ENCODE data around the gene ZNF473. TPM values are rescaled to one million over a fixed set of nuclear protein-coding genes. Genes with fewer than 3 reads are reported as not detected.

The ZNF473 gene
- total and polyA plus RNA-seq, 2 donors (not counting 3 experiments of a cell fraction or from before 2014, with no cell fraction given), result 3.8 to 8.7 TPM

DNA sequence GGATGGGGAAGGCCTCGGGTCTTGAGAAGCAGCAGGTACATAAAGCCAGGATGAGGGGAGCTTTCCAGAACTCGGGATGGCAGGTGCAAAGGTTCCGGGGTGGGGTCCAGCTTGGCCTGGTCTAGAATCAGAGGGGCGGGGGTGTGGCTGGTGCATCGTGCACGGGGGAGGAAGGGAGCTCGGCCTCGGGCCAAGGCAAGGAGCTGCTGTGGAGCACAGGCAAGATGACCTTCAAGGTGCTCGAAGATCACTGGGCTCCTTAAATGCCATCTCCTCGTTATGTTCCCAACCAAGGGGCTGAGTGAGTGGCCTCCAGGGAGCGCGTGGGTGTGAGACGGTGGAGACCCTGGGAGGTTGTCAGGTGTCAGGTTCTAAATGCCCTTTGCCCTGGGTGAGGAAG is 48.7 kb upstream of the ZNF473 start:
- intact Hi-C loops (cut with micrococcal nuclease) (no loop called here), dilution Hi-C loops (cut with MboI; ENCODE audit: extremely low pct_ligation_motif_present, low sequenced_read_pairs) (no loop called here)
- no peaks in the 10 kb centered on the region for H3K9me3 ChIP-seq (replicated peaks; ENCODE audit: control insufficient read depth, insufficient read depth, low read length)
- H3K4me2 ChIP-seq (ENCODE audit: insufficient read depth, low read length), result no peak overlapping the region
- DNase-seq (ENCODE audit: low read depth, low spot score), result no peak
- H3K27me3 ChIP-seq (ENCODE audit: control insufficient read depth in 2 of 2, insufficient read depth in 2 of 2, low read length in 2 of 2), result no peaks in the 10 kb centered on the region
- H3K36me3 ChIP-seq (ENCODE audit: control insufficient read depth in 2 of 2, extremely low read depth in 1 of 2, insufficient read depth in 2 of 2, low read length in 2 of 2), result no peaks in the 10 kb centered on the region
- no peaks in the 10 kb centered on the region for H3K4me1 ChIP-seq (ENCODE audit: control insufficient read depth, extremely low read depth, insufficient read depth, low read length)
- TF ChIP-seq POLR2AphosphoS5 (IDR thresholded peaks at IDR 0.05; ENCODE audit: insufficient read depth, low read depth, low read length), result no peak
- TF ChIP-seq, protein P1, sequence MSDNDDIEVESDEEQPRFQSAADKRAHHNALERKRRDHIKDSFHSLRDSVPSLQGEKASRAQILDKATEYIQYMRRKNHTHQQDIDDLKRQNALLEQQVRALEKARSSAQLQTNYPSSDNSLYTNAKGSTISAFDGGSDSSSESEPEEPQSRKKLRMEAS (IDR thresholded peaks at IDR 0.05; ENCODE audit: insufficient read depth, insufficient read length), result no peak
- no peak for TF ChIP-seq EZH2 (IDR thresholded peaks at IDR 0.05; ENCODE audit: borderline replicate concordance, low read depth, low read length, severe bottlenecking)
- TF ChIP-seq GATA2 (IDR thresholded peaks at IDR 0.05; ENCODE audit: insufficient read depth, insufficient read length, low read depth, low read length), result no peak
- TF ChIP-seq POLR2A (IDR thresholded peaks at IDR 0.05; ENCODE audit: low read depth, low read length), result no peak
- TF ChIP-seq, protein P2, sequence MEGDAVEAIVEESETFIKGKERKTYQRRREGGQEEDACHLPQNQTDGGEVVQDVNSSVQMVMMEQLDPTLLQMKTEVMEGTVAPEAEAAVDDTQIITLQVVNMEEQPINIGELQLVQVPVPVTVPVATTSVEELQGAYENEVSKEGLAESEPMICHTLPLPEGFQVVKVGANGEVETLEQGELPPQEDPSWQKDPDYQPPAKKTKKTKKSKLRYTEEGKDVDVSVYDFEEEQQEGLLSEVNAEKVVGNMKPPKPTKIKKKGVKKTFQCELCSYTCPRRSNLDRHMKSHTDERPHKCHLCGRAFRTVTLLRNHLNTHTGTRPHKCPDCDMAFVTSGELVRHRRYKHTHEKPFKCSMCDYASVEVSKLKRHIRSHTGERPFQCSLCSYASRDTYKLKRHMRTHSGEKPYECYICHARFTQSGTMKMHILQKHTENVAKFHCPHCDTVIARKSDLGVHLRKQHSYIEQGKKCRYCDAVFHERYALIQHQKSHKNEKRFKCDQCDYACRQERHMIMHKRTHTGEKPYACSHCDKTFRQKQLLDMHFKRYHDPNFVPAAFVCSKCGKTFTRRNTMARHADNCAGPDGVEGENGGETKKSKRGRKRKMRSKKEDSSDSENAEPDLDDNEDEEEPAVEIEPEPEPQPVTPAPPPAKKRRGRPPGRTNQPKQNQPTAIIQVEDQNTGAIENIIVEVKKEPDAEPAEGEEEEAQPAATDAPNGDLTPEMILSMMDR (IDR thresholded peaks at IDR 0.05; ENCODE audit: extremely low read depth in 1 of 2, insufficient read depth in 1 of 2, low read depth in 1 of 2, low read length in 2 of 2), result no peak
- TF ChIP-seq FOS (IDR thresholded peaks at IDR 0.05; ENCODE audit: borderline replicate concordance, insufficient read depth, low read length), result no peak
- TF ChIP-seq MYC (IDR thresholded peaks at IDR 0.05; ENCODE audit: low read depth, low read length), result no peak
- no peak for TF ChIP-seq JUN (IDR thresholded peaks at IDR 0.05; ENCODE audit: borderline replicate concordance, insufficient read depth, insufficient read length, low read depth)
- CTCF ChIA-PET, result interaction anchor here (0.9 to 1.7 kb wide), 3 partner anchors 10 to 39 kb away, joined by 3 to 7 read pairs (median 3); no protein-coding TSS in a partner anchor
- FAIRE-seq, result no peak
- POLR2A ChIA-PET, result no interaction called here
- no peak overlapping the region for H3K9ac ChIP-seq (replicated peaks; ENCODE audit: extremely low read depth, insufficient read depth, low read length)
- no peaks in the 10 kb centered on the region for H3K79me2 ChIP-seq (ENCODE audit: control insufficient read depth, insufficient read depth, low read length)
- no peak overlapping the region for H3K27ac ChIP-seq (ENCODE audit: insufficient read depth, low read depth, low read length)
- H3K4me3 ChIP-seq (replicated peaks in 1 of 3; ENCODE audit: insufficient read depth in 1 of 3, low read depth in 1 of 3, low read length in 3 of 3), result no peak overlapping the region
- no peaks in the 10 kb centered on the region for H3K9me1 ChIP-seq (replicated peaks; ENCODE audit: control insufficient read depth, extremely low read depth, insufficient read depth, low read length)
- no peaks in the 10 kb centered on the region for H4K20me1 ChIP-seq (replicated peaks; ENCODE audit: control insufficient read depth, extremely low read depth, insufficient read depth, low read length)
- no TSS peak for BruUV-seq (replicated peaks)
- no peak overlapping the region for H2AFZ ChIP-seq (ENCODE audit: low read depth, low read length)
